HepG2 (cell line): ENCODE results near the gene P3H4. TPM values are rescaled to one million over a fixed set of nuclear protein-coding genes. Genes with fewer than 3 reads are reported as not detected.

ENCODE experiments used
- AGO2 ChIP-seq: fragments of 200-400 bp; formaldehyde crosslinking; optimal IDR thresholded peaks from 2 replicates; pipeline ENCODE3; 2017; ENCODE audit warnings: mild to moderate bottlenecking, low read depth, low read length, moderate library complexity
- ATRX ChIP-seq: sonication (generic); formaldehyde crosslinking; IDR thresholded peaks from 2 replicates; pipeline ENCODE4 v1.4.0; 2020; ENCODE audit warnings: missing genetic modification reagents, borderline replicate concordance
- CREB1 ChIP-seq, 2 experiments: fragments of 450-650 bp in 1 of 2; IDR thresholded peaks; 2 replicates each; pipeline ENCODE4 v1.6.1; 2016 to 2017; ENCODE audit warnings: control low read depth in 1 of 2, mild to moderate bottlenecking in 1 of 2, missing compliant biosample characterization in 1 of 2, missing genetic modification characterization in 1 of 2
- ETS1 ChIP-seq: sonication (generic); formaldehyde crosslinking; IDR thresholded peaks from 2 replicates; pipeline ENCODE4 v1.4.0; 2020; ENCODE audit warnings: missing genetic modification reagents
- FOXJ3 ChIP-seq: sonication (generic); formaldehyde crosslinking; IDR thresholded peaks from 2 replicates; pipeline ENCODE4 v1.4.0; 2020; ENCODE audit warnings: missing genetic modification reagents, mild to moderate bottlenecking, borderline replicate concordance
- FOXM1 ChIP-seq: sonication (generic); formaldehyde crosslinking; IDR thresholded peaks from 2 replicates; pipeline ENCODE4 v1.5.0; 2020; ENCODE audit warnings: missing genetic modification reagents
- HIC2 ChIP-seq: sonication (generic); formaldehyde crosslinking; IDR thresholded peaks from 2 replicates; pipeline ENCODE4 v1.9.0; 2022; ENCODE audit warnings: low read depth, missing genetic modification reagents
- KDM5A ChIP-seq: fragments of 200-600 bp; sonication (generic); IDR thresholded peaks from 2 replicates; pipeline ENCODE4 v1.7.0; 2018; ENCODE audit warnings: antibody characterized with exemption, mild to moderate bottlenecking, low read length, borderline replicate concordance
- KLF9 ChIP-seq: IDR thresholded peaks from 2 replicates; pipeline ENCODE4 v1.6.1; 2016; ENCODE audit warnings: low read depth
- MYPOP ChIP-seq: sonication (generic); formaldehyde crosslinking; IDR thresholded peaks from 2 replicates; pipeline ENCODE4 v1.8.1; 2023; ENCODE audit warnings: mild to moderate bottlenecking, moderate library complexity, missing genetic modification reagents
- RELA ChIP-seq: sonication (generic); formaldehyde crosslinking; IDR thresholded peaks from 2 replicates; pipeline ENCODE4 v1.4.0; 2020; ENCODE audit warnings: missing genetic modification reagents
- SNRNP70 ChIP-seq: fragments of 200-400 bp; formaldehyde crosslinking; IDR thresholded peaks from 2 replicates; pipeline ENCODE4 v1.6.1; 2017; ENCODE audit warnings: mild to moderate bottlenecking, low read depth, low read length, moderate library complexity
- TARDBP ChIP-seq: sonication (generic); formaldehyde crosslinking; IDR thresholded peaks from 2 replicates; pipeline ENCODE4 v1.8.0; 2022; ENCODE audit warnings: mild to moderate bottlenecking, missing genetic modification reagents
- TCF7 ChIP-seq: sonication (generic); IDR thresholded peaks from 2 replicates; pipeline ENCODE4 v1.6.1; 2016; ENCODE audit warnings: antibody characterized with exemption, low read depth
- TP53 ChIP-seq: sonication (generic); formaldehyde crosslinking; conservative IDR thresholded peaks from 2 replicates; pipeline ENCODE4 v1.4.0; 2020; ENCODE audit warnings: missing genetic modification reagents
- ZBTB38 ChIP-seq: sonication (generic); formaldehyde crosslinking; IDR thresholded peaks from 2 replicates; pipeline ENCODE4 v1.5.1; 2020; ENCODE audit warnings: mild to moderate bottlenecking, missing genetic modification reagents
- ZMYM2 ChIP-seq: sonication (generic); formaldehyde crosslinking; IDR thresholded peaks from 2 replicates; pipeline ENCODE4 v1.8.0; 2022; ENCODE audit warnings: mild to moderate bottlenecking, missing genetic modification reagents
- ZMYM4 ChIP-seq: sonication (generic); formaldehyde crosslinking; IDR thresholded peaks from 2 replicates; pipeline ENCODE4 v1.8.1; 2023; ENCODE audit warnings: mild to moderate bottlenecking, missing genetic modification reagents
- ZNF230 ChIP-seq: sonication (generic); formaldehyde crosslinking; IDR thresholded peaks from 2 replicates; pipeline ENCODE4 v1.4.0; 2020; ENCODE audit warnings: mild to moderate bottlenecking, missing genetic modification reagents
- ZNF235 ChIP-seq: sonication (generic); formaldehyde crosslinking; IDR thresholded peaks from 2 replicates; pipeline ENCODE4 v1.8.1; 2023; ENCODE audit warnings: mild to moderate bottlenecking, missing genetic modification reagents, borderline replicate concordance
- ZNF274 ChIP-seq: sonication (generic); formaldehyde crosslinking; IDR thresholded peaks from 2 replicates; pipeline ENCODE4 v1.5.1; 2020; ENCODE audit warnings: mild to moderate bottlenecking, missing genetic modification reagents
- ZNF609 ChIP-seq: sonication (generic); formaldehyde crosslinking; IDR thresholded peaks from 2 replicates; pipeline ENCODE4 v1.4.0; 2020; ENCODE audit warnings: mild to moderate bottlenecking, missing genetic modification reagents, borderline replicate concordance
- polyA plus RNA-seq, 8 experiments: library from polyadenylated mRNA; depleted of rRNA in 3 of 8; stranded (reverse) in 7 of 8; unstranded in 1 of 8; fragments of >200 nt; fragmentation: Illumina TruSeq in 4 of 8; extraction: Trizol in 4 of 8; gene quantifications; 2 replicates each; pipeline versions ENCODE4 v1.2.1 to v1.2.3, GENCODE V29; 2011 to 2016; ENCODE audit warnings: low read depth in 4 of 8, missing spikeins in 1 of 8, mixed read lengths in 1 of 8; ENCODE audit not compliant: insufficient read depth in 1 of 8
- total RNA-seq, 5 experiments: library from RNA; depleted of rRNA; stranded (reverse); fragments of >200 nt; fragmentation: Illumina TruSeq; extraction: Trizol; gene quantifications; 2 replicates each; pipeline ENCODE4 v1.2.3, GENCODE V29; 2016; ENCODE audit warnings: low read depth in 1 of 5

Gene P3H4
- total and polyA plus RNA-seq, 2 of the 13 experiments (the other 11 are each of a cell fraction or from before 2014, with no cell fraction given), result 37.1 to 50.6 TPM

- TF ChIP-seq TARDBP (no peak), CREB1 (IDR thresholded peaks at IDR 0.05) (no peak), CREB1 (CRISPR knock-in tag; IDR thresholded peaks at IDR 0.05) (no peak), FOXJ3 (CRISPR knock-in tag) (no peak), ZMYM4 (no peak), RELA (CRISPR knock-in tag) (no peak), ZNF235 (CRISPR knock-in tag) (no peak), AGO2 (no peak), FOXM1 (CRISPR knock-in tag) (no peak), MYPOP (CRISPR knock-in tag) (0 out of 2 replicates have a peak, but pooled peaks have one; percentile 52), ZNF274 (CRISPR knock-in tag) (no peak), KLF9 (CRISPR knock-in tag) (no peak), TCF7 (no peak), ZMYM2 (CRISPR knock-in tag) (no peak), TP53 (no peak), SNRNP70 (no peak), KDM5A (no peak), ETS1 (no peak), ZNF609 (no peak), ZNF230 (no peak), ZBTB38 (CRISPR knock-in tag) (no peak), HIC2 (no peak), ATRX (CRISPR knock-in tag) (no peak)
Measured at GRCh38 chr17:41785859-41786226, 25.9 kb downstream of the P3H4 start (continued).
